HG03097 (cell line): Measurements from ENCODE around the gene KIAA0319L.

Experiments
- ATAC-seq: cut with Tn5 transposase; IDR thresholded peaks from one replicate; pipeline ENCODE4 v1.9.1; 2021; ENCODE audit not compliant: unreplicated experiment, low FRiP score

Gene KIAA0319L

DNA sequence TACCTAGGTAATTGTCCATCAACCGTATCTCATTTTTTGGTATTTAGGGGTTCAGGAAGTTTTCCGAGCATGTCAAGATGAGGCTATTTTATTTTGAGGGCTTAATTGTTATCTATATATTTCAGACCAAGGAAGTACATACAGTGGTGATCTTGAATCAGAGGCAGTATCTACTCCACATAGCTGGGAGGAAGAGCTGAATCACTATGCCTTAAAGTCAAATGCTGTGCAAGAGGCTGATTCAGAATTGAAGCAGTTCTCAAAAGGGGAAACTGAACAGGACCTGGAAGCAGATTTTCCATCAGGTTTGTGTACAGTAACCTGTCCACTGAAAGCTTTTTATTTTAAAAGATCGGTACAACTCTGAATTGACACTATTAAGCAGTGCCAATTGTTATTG lies 158.5 kb downstream of the KIAA0319L start:
- ATAC-seq, result no peak

DNA sequence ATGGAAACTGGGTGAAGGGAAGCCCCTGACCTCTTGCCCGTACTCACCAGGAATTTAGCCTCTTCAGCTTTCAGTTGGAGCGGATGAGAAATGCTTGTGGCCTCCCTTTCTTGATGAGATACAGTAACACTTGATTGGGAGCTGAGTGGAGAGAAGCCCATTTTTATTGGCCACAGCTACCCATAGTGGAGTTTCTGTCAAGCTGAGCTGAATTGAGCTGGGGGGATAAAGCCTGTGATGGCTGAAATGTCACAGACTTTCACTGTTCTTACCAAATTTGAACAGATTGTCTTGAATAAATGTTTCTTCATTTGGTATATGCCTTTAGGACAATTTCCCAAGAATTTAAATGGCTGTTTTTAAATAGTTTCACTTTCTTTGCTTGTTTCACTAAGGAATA lies 162.8 kb downstream of the KIAA0319L start:
- no peak for ATAC-seq

DNA sequence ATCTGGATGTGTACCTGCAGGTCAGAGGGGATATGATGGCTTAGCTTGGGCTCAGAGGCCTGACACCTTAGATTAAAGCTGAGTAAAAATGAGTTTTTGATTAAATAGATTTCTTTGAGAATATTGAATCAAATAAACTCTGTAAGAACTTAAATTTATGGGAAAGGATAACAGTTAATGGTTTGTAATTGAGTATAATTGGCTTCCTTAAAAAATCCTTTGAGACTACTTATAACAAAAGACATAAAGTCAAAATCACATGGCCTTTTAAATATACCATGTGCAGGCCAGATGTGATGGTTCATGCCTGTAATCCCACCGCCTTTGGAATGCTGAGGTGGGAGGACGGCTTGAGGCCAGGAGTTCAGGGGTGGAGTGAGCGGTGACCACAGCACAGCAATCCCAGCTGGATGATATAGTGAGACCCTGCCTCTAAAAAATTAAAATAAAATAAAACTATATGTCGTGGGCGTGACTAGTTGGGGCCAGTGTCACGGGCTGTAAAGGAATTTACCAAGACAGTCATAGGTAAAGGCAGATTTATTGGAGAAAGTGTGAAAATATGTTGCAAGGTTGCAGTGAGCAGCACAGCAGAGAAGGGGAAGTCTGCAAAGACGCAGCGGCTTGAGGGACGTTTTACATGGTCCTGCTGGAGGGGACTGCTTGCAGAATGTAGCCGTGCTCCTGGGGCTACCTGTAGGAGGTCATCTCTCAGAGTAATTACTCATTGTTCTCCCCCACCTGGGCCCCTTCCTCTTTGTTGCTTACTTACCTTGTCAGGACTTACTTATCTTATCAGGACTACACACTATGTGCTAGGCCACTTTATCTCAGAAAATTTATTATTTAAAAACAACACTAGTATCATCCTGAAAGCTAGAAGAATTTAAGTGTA lies 166.4 kb downstream of the KIAA0319L start:
- no peak for ATAC-seq

DNA sequence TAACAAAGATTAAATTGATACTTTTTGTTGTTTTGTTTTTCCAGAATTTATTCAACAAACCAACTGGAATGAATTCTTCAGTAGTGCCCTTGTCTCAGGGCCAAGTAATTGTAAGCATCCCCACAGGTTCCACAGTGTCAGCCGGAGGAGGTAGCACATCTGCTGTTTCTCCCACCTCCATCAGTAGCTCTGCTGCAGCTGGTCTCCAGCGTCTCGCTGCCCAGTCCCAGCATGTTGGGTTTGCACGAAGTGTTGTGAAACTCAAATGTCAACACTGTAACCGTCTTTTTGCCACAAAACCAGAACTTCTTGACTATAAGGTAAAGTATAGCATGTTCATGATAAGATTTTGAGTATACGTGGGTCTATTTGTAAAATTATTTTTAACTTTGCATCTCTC lies 170.2 kb downstream of the KIAA0319L start:
- ATAC-seq, result no peak

DNA sequence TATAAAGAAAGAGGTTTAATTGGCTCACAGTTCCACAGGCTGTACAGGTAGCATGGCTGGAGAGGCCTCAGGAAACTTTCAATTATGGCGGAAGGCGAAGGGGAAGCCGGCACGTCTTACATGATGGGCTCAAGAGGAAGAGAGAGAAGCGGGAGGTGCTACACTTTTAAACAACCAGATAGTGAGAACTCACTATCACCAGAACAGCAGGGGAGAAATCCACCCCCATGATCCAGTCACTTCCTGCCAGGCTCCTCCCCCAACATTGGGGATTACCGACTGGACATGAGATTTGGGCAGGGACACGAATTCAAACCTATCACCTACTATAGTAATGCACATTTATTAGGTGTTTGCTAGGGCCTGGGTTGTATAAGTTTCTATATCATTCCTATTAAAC lies 170.9 kb downstream of the KIAA0319L start:
- ATAC-seq, result no peak
